ENCODE measurements around the gene GPX2.

Gene GPX2

GRCh38 chr14:64973026-64973442, 30.5 kb upstream of the GPX2 start:
- H3K9me3 ChIP-seq (ENCODE audit: insufficient read depth, low read depth, low read length), result no peaks in the 10 kb centered on the region
- no peaks in the 10 kb centered on the region for H3K36me3 ChIP-seq (ENCODE audit: insufficient read depth, low read length)
- no peaks in the 10 kb centered on the region for H3F3A ChIP-seq (ENCODE audit: low read depth)
- H3K9me2 ChIP-seq (replicated peaks; ENCODE audit: low read depth, low read length), result no peaks in the 10 kb centered on the region
- H3K9ac ChIP-seq (ENCODE audit: low read depth, low read length, poor library complexity, severe bottlenecking), result peak overlapping the region; percentile 69
- peaks cover 4% of the 10 kb centered on the region for H4K20me1 ChIP-seq (ENCODE audit: insufficient read depth, low read length, poor library complexity, severe bottlenecking)
- H3K4me2 ChIP-seq (ENCODE audit: low read depth, low read length, poor library complexity, severe bottlenecking), result peak overlapping the region; percentile 76
- H3K79me2 ChIP-seq (ENCODE audit: insufficient read depth, low read length), result peaks cover 36% of the 10 kb centered on the region
- H3K4me3 ChIP-seq (ENCODE audit: low read length, poor library complexity, severe bottlenecking), result peak overlapping the region; percentile 73
- H3K27me3 ChIP-seq (ENCODE audit: insufficient read depth, low read length, poor library complexity, severe bottlenecking), result no peaks in the 10 kb centered on the region
- H2AFZ ChIP-seq (ENCODE audit: low read length), result peak overlapping the region; percentile 82; the same call in 1 of the 2 replicates
- TF ChIP-seq EZH2phosphoT487 (IDR thresholded peaks at IDR 0.05; ENCODE audit: borderline replicate concordance), result no peak
- TF ChIP-seq, protein P1, sequence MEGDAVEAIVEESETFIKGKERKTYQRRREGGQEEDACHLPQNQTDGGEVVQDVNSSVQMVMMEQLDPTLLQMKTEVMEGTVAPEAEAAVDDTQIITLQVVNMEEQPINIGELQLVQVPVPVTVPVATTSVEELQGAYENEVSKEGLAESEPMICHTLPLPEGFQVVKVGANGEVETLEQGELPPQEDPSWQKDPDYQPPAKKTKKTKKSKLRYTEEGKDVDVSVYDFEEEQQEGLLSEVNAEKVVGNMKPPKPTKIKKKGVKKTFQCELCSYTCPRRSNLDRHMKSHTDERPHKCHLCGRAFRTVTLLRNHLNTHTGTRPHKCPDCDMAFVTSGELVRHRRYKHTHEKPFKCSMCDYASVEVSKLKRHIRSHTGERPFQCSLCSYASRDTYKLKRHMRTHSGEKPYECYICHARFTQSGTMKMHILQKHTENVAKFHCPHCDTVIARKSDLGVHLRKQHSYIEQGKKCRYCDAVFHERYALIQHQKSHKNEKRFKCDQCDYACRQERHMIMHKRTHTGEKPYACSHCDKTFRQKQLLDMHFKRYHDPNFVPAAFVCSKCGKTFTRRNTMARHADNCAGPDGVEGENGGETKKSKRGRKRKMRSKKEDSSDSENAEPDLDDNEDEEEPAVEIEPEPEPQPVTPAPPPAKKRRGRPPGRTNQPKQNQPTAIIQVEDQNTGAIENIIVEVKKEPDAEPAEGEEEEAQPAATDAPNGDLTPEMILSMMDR (conservative IDR thresholded peaks at IDR 0.05; ENCODE audit: low read length), result no peak
- H3K4me1 ChIP-seq (ENCODE audit: insufficient read depth, low read length, poor library complexity, severe bottlenecking), result peaks cover 44% of the 10 kb centered on the region

DNA sequence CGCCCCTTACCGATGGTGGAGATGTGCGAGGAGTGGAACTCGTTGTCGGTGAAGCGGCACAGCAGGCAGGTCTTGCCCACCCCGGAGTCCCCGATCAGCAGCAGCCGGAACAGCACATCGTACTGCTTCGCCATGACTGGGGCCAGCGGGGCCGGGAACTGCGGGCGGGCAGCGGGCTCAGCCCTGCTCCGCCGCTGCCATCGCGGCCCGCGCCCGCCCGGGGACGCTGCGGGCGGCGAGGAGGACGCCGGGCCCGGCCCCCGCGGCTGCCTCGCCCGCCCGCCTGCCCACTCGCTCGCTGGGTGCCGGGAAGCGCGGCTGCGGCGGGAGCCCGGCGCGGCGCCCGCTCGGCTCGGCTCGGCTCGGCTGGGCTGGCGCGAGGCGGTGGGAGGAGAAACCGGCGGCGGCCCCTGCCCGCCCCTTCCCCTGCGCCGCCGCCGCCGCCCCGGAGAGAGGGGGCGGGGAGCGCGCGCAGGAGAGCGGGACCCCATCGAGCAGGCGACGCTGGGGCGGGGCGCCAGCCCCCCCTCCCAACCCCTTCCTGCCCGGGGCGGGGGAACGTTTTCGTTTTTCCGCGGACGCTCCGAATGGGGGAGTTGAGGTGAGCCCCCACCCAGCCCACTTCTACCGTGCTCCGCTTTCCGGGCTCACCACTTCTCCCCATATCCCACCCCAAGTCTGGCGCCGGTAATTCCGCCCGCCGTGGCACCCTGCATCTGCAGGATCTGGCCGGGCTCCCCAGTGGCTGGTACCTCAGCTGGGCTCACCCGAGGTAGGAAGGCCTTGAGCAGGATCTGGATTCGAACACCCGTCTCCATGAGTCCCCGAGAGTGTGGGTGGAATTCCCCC, 29.6 kb upstream of the GPX2 start, which contains the start of gene RAB15:
Gene RAB15 (minus strand): TSS at position 394 of the 849 bp plus-strand sequence. CDS start 260 bp downstream, at position 134.
- no peaks in the 10 kb centered on the region for H3K9me3 ChIP-seq (ENCODE audit: insufficient read depth, low read depth, low read length)
- H3K9me2 ChIP-seq (replicated peaks; ENCODE audit: low read depth, low read length), result no peaks in the 10 kb centered on the region
- H3K4me1 ChIP-seq (ENCODE audit: insufficient read depth, low read length, poor library complexity, severe bottlenecking), result peaks cover 53% of the 10 kb centered on the region
- no peaks in the 10 kb centered on the region for H3K27me3 ChIP-seq (ENCODE audit: insufficient read depth, low read length, poor library complexity, severe bottlenecking)
- H3F3A ChIP-seq (ENCODE audit: low read depth), result no peaks in the 10 kb centered on the region
- H2AFZ ChIP-seq (ENCODE audit: low read length), result peak within 1 kb of the TSS; percentile 82
- peak within 1 kb of the TSS; percentile 90 for H3K4me3 ChIP-seq (ENCODE audit: low read length, poor library complexity, severe bottlenecking)
- H3K9ac ChIP-seq (ENCODE audit: low read depth, low read length, poor library complexity, severe bottlenecking), result peak within 1 kb of the TSS; percentile 86
- H3K4me2 ChIP-seq (ENCODE audit: low read depth, low read length, poor library complexity, severe bottlenecking), result peak within 1 kb of the TSS; percentile 96
- peaks cover 43% of the 10 kb centered on the region for H3K79me2 ChIP-seq (ENCODE audit: insufficient read depth, low read length)
- TF ChIP-seq, protein P1 (conservative IDR thresholded peaks at IDR 0.05; ENCODE audit: low read length), result no peak
- TF ChIP-seq EZH2phosphoT487 (IDR thresholded peaks at IDR 0.05; ENCODE audit: borderline replicate concordance), result no peak
- H3K36me3 ChIP-seq (ENCODE audit: insufficient read depth, low read length), result no peaks in the 10 kb centered on the region
- H4K20me1 ChIP-seq (ENCODE audit: insufficient read depth, low read length, poor library complexity, severe bottlenecking), result peaks cover 4% of the 10 kb centered on the region

- peaks cover 4% of the 10 kb centered on the region for H4K20me1 ChIP-seq (ENCODE audit: insufficient read depth, low read length, poor library complexity, severe bottlenecking)
- peak overlapping the region; percentile 65; the same call in 1 of the 2 replicates for H2AFZ ChIP-seq (ENCODE audit: low read length)
- no peaks in the 10 kb centered on the region for H3K9me2 ChIP-seq (replicated peaks; ENCODE audit: low read depth, low read length)
- no peaks in the 10 kb centered on the region for H3K9me3 ChIP-seq (ENCODE audit: insufficient read depth, low read depth, low read length)
- peaks cover 50% of the 10 kb centered on the region for H3K79me2 ChIP-seq (ENCODE audit: insufficient read depth, low read length)
- peak overlapping the region; percentile 86 for H3K9ac ChIP-seq (ENCODE audit: low read depth, low read length, poor library complexity, severe bottlenecking)
- H3K4me1 ChIP-seq (ENCODE audit: insufficient read depth, low read length, poor library complexity, severe bottlenecking), result peaks cover 59% of the 10 kb centered on the region
- no peaks in the 10 kb centered on the region for H3K36me3 ChIP-seq (ENCODE audit: insufficient read depth, low read length)
- peak overlapping the region; percentile 96 for H3K4me2 ChIP-seq (ENCODE audit: low read depth, low read length, poor library complexity, severe bottlenecking)
- TF ChIP-seq, protein P1 (conservative IDR thresholded peaks at IDR 0.05; ENCODE audit: low read length), result no peak
- no peak for TF ChIP-seq EZH2phosphoT487 (IDR thresholded peaks at IDR 0.05; ENCODE audit: borderline replicate concordance)
- peak overlapping the region; percentile 90 for H3K4me3 ChIP-seq (ENCODE audit: low read length, poor library complexity, severe bottlenecking)
- no peaks in the 10 kb centered on the region for H3K27me3 ChIP-seq (ENCODE audit: insufficient read depth, low read length, poor library complexity, severe bottlenecking)
- H3F3A ChIP-seq (ENCODE audit: low read depth), result no peaks in the 10 kb centered on the region
These were observed 29.0 kb upstream of the GPX2 start for GRCh38 chr14:64971491-64971942.
